Fibroblast of pulmonary artery (primary cell): ENCODE results near the gene MVB12B.

Experiments used
- DNase-seq: peaks from one replicate; pipeline ENCODE4 v3.0.0-alpha.2; 2010; ENCODE audit warnings: low read depth
- H3K4me3 ChIP-seq: replicated peaks from 2 replicates; pipeline ENCODE4 v1.5.1; 2011; ENCODE audit warnings: low read depth, mild to moderate bottlenecking, control low read depth, low read length, moderate library complexity
- CTCF ChIP-seq: IDR thresholded peaks from 2 replicates; pipeline ENCODE4 v1.5.1; 2011; ENCODE audit warnings: mild to moderate bottlenecking, control low read depth, low read length, inconsistent platforms; ENCODE audit errors: missing control alignments

Gene MVB12B

GRCh38 chr9:126320158-126320922 is 6.3 kb upstream of the MVB12B start:
- no peak for DNase-seq
- no peak overlapping the region for H3K4me3 ChIP-seq
- no peak for TF ChIP-seq CTCF

GRCh38 chr9:126321742-126322141 is 4.9 kb upstream of the MVB12B start:
- no peak for DNase-seq
- H3K4me3 ChIP-seq = no peak overlapping the region
- no peak for TF ChIP-seq CTCF

GRCh38 chr9:126325821-126326220 is 808 bp upstream of the MVB12B start:
- TF ChIP-seq CTCF = no peak
- no peak for DNase-seq
- no peak overlapping the region for H3K4me3 ChIP-seq

GRCh38 chr9:126327006-126327713 is 531 bp downstream of the MVB12B start:
- peak overlapping the region; percentile 55 for H3K4me3 ChIP-seq
- no peak for DNase-seq
- TF ChIP-seq CTCF = no peak

- peak overlapping the region; percentile 55 for H3K4me3 ChIP-seq
- DNase-seq = no peak
- no peak for TF ChIP-seq CTCF
Measured at GRCh38 chr9:126327714-126328185, 1.1 kb downstream of the MVB12B start.

- DNase-seq = no peak
- TF ChIP-seq CTCF = no peak
- H3K4me3 ChIP-seq = no peak overlapping the region
Measured at GRCh38 chr9:126328407-126328806, 1.8 kb downstream of the MVB12B start.
